ENCODE data around the gene LRIT2. TPM values are rescaled to one million over a fixed set of nuclear protein-coding genes. Genes with fewer than 3 reads are reported as not detected.

The LRIT2 gene, protein sequence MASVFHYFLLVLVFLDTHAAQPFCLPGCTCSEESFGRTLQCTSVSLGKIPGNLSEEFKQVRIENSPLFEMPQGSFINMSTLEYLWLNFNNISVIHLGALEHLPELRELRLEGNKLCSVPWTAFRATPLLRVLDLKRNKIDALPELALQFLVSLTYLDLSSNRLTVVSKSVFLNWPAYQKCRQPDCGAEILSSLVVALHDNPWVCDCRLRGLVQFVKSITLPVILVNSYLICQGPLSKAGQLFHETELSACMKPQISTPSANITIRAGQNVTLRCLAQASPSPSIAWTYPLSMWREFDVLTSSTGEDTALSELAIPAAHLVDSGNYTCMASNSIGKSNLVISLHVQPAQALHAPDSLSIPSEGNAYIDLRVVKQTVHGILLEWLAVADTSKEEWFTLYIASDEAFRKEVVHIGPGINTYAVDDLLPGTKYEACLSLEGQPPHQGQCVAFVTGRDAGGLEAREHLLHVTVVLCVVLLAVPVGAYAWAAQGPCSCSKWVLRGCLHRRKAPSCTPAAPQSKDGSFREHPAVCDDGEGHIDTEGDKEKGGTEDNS
- total RNA-seq, result not detected

DNA sequence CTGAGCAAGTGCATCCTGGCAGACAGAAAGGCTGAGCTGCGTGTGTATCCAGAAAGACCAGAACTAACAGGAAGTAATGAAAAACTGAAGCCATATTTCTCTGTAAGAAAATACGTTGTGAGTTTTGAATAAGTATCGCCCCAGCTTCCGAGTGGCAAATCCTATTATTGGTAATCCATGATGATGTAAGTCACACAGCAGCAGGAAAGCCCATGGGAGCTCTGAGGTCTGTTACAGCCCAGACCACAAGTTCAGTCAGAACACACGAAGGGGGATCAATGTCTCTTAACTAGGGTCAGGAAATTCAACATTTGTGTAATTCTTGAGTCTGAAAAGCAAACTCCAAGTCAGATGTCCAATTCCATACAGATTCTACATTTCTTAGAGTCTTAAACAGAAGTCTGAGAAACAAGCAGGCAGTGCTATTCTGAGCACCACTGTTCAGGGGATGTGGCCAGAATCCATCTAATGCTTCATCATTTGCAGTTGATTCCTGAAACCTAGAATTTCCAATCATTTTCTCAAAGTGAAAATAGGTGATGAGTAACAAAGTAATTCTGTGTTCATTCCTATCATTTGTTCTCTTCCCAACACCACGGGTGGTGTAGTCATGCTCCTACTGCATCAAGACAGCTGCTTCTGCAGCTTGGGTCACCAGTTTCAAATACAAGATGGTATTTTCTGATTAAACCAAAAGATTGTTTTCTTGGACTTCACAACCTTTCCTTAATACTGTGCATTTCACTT lies at the start of gene LRIT2:
Gene LRIT2 (minus strand): TSS at position 118 of the 747 bp plus-strand sequence. CDS start 24 bp downstream, at position 94.
- H3K27me3 Mint-ChIP-seq (ENCODE audit: low read depth), result peaks cover 31% of the 10 kb centered on the region
- H3K36me3 Mint-ChIP-seq (ENCODE audit: insufficient read depth), result no peaks in the 10 kb centered on the region
- no peak within 1 kb of the TSS for H3K4me3 Mint-ChIP-seq
- H3K9me3 Mint-ChIP-seq, result no peaks in the 10 kb centered on the region
- no peak for ATAC-seq
- no peak for DNase-seq
- H3K4me1 Mint-ChIP-seq (ENCODE audit: low read depth), result no peaks in the 10 kb centered on the region

DNA sequence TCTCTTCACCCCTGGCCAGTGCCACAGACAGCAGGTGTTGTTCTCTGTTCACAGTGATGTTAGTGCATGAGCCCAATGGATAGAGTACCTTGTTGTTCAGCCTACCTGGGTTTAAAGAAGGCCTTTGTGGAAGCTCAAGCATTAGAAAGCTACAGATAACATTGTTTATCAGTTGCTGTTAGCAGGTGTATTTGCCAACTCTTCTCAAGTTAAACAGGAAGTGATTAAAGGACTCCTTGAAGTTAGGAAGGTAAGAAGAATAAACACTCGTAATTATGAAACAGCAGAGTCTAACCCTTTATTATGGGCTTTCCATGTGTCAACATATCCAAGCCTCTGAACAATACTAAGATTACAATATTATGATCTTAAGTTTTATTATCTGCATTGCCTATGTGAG lies 45.4 kb upstream of the LRIT2 start:
- Mint-ChIP-seq H3K4me3 (no peak overlapping the region), H3K4me1 (ENCODE audit: low read depth) (peaks cover 13% of the 10 kb centered on the region), H3K36me3 (ENCODE audit: insufficient read depth) (no peaks in the 10 kb centered on the region), H3K27me3 (ENCODE audit: low read depth) (no peaks in the 10 kb centered on the region), H3K9me3 (no peaks in the 10 kb centered on the region)
- DNase-seq (no peak), ATAC-seq (no peak)

DNA sequence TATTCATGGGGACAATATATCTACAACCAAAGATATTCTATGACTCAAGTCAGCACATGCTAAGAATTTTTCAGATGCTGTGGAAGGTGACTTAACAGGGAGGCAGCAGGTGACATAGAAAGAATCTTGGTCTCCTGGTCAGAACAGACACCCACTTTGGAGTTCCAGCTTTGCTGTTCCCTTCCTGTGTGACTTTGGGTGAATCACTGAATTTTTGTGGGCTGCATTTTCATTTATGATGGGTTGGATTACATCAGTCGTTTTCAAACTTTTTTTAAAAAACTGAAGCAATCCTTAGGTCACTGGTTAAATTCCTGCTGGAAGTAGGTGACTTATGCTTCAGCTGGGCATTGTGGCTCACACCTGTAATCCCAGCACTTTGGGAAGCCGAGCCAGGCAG lies 44.4 kb upstream of the LRIT2 start:
- Mint-ChIP-seq H3K4me1 (ENCODE audit: low read depth) (peaks cover 13% of the 10 kb centered on the region), H3K9me3 (no peaks in the 10 kb centered on the region), H3K4me3 (no peak overlapping the region), H3K36me3 (ENCODE audit: insufficient read depth) (no peaks in the 10 kb centered on the region), H3K27me3 (ENCODE audit: low read depth) (no peaks in the 10 kb centered on the region)
- ATAC-seq (no peak), DNase-seq (no peak)

DNA sequence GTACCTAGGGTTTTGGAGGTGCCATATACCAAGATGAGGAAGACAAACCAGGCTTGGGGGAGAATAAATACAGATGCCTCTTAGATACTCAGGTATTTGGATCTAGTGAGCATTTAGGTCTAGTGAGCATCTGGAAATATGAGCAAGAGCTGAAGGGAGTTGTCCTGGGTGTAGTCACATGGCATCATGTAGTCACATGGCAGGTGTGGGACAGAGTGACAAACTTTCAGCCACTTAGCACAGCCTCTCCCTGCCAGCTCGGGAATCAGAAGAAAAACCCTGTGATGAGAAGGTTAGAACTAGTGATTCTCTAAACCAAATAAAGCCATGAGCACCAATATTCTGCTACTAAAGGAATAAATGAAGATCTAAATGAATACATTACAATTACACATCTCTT lies 43.8 kb upstream of the LRIT2 start:
- Mint-ChIP-seq H3K27me3 (ENCODE audit: low read depth) (peaks cover 2% of the 10 kb centered on the region), H3K9me3 (no peaks in the 10 kb centered on the region), H3K36me3 (ENCODE audit: insufficient read depth) (no peaks in the 10 kb centered on the region), H3K4me3 (no peak overlapping the region), H3K4me1 (ENCODE audit: low read depth) (peaks cover 15% of the 10 kb centered on the region)
- ATAC-seq (no peak), DNase-seq (no peak)

DNA sequence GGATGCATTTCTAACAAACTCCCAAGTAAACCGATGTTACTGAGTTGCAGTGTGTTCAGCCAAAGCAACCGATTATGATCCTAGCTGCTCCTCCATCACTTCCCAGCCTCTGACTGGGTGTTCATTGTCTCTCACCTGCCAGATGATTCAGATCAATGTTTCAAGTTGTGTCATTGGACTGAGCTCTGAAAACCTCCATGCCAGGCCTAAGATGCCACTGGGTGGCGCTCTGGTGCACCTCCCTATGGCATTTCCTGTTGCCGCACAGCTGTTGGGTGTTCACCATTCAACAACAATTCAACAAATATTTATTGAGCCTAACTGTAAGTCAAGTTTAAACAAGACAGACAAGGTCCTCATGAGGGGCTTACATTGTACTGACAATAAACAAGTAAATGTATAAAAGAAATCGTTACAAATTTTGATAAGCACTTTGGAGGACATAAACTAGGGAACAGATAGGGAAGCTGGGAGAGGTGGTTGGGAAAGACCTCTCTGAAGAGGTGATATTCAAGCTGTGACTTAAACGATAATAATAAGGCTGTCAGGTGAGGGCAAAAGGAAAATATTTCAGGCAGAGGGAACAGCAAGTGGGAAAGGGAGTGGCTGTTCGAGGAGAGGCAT lies 42.3 kb upstream of the LRIT2 start:
- Mint-ChIP-seq H3K4me1 (ENCODE audit: low read depth) (peaks cover 15% of the 10 kb centered on the region), H3K27me3 (ENCODE audit: low read depth) (peaks cover 2% of the 10 kb centered on the region), H3K36me3 (ENCODE audit: insufficient read depth) (no peaks in the 10 kb centered on the region), H3K4me3 (no peak overlapping the region), H3K9me3 (no peaks in the 10 kb centered on the region)
- ATAC-seq, result peak; percentile 88 to 90
- DNase-seq, result peak; percentile 53

DNA sequence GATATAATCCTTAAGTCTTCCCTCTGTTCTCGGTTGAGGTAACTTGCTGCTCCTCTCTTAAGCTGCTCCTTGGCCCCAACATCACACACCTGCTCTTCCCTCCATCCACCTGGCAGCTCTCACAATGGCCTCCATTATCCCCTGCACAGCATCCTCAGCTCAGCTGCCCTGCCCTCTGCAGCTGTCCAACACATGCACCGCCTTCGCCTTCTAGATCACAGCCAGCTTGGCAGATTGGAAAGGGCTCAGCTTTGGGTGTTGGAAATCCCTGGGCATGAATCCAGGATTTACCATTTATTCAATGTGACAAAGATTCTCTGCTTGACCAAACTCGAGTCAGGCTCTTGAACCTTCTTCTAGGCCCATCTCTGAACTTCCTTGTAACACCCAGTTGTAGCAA lies 40.1 kb upstream of the LRIT2 start:
- Mint-ChIP-seq H3K4me1 (ENCODE audit: low read depth) (peaks cover 12% of the 10 kb centered on the region), H3K36me3 (ENCODE audit: insufficient read depth) (no peaks in the 10 kb centered on the region), H3K27me3 (ENCODE audit: low read depth) (peaks cover 12% of the 10 kb centered on the region), H3K9me3 (no peaks in the 10 kb centered on the region), H3K4me3 (no peak overlapping the region)
- no peak for ATAC-seq
- no peak for DNase-seq

DNA sequence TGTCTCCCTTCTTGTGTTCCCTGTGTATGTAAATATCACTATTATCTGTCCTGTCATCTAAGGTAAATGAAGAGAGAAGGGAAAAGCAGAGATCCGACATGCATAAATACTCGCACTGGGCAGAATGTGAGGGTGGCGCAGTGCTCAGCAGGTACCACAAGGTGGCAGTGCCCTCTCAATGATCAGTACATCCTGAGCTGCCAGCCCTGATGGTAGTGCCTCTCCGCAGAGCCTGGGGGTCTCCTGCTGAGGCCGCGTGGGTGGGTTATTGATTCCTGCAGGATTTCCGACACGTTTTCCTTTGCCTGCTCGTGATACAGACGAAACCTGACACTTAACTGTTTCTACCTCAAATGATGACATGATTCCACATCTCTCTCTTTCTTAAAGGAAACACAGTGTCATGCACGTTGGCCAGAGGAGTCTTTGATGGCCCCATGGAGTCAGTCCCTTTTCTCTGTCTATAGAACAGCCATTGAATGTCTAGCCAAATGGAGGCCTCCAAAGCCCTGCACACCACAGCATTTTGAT lies 39.3 kb upstream of the LRIT2 start:
- ATAC-seq, result peak; percentile 85 to 89
- H3K4me3 Mint-ChIP-seq, result no peak overlapping the region
- H3K4me1 Mint-ChIP-seq (ENCODE audit: low read depth), result peaks cover 11% of the 10 kb centered on the region
- H3K36me3 Mint-ChIP-seq (ENCODE audit: insufficient read depth), result no peaks in the 10 kb centered on the region
- DNase-seq, result peak; percentile 68
- H3K9me3 Mint-ChIP-seq, result no peaks in the 10 kb centered on the region
- peaks cover 18% of the 10 kb centered on the region for H3K27me3 Mint-ChIP-seq (ENCODE audit: low read depth)

DNA sequence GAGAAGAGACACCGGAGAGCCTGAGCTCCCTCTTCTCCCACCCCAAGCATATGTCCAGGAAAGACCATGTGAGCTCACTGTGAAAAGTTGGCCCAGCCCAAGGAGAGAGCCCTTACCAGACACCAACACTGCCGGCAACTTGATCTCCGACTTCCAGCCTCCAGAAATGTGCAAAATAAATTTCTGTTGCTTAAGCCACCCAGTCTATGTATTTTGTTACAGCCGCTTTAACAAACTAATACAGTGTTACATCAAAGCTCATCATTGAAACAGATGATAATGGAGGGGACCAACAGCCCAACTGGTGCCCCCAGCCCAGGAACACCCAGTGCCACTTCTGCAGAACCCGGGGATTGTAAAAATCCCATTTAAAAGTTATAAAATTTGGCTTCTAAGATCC lies 38.4 kb upstream of the LRIT2 start:
- H3K36me3 Mint-ChIP-seq (ENCODE audit: insufficient read depth), result no peaks in the 10 kb centered on the region
- peaks cover 20% of the 10 kb centered on the region for H3K27me3 Mint-ChIP-seq (ENCODE audit: low read depth)
- DNase-seq, result no peak
- ATAC-seq, result no peak
- H3K9me3 Mint-ChIP-seq, result no peaks in the 10 kb centered on the region
- H3K4me3 Mint-ChIP-seq, result no peak overlapping the region
- peaks cover 11% of the 10 kb centered on the region for H3K4me1 Mint-ChIP-seq (ENCODE audit: low read depth)

DNA sequence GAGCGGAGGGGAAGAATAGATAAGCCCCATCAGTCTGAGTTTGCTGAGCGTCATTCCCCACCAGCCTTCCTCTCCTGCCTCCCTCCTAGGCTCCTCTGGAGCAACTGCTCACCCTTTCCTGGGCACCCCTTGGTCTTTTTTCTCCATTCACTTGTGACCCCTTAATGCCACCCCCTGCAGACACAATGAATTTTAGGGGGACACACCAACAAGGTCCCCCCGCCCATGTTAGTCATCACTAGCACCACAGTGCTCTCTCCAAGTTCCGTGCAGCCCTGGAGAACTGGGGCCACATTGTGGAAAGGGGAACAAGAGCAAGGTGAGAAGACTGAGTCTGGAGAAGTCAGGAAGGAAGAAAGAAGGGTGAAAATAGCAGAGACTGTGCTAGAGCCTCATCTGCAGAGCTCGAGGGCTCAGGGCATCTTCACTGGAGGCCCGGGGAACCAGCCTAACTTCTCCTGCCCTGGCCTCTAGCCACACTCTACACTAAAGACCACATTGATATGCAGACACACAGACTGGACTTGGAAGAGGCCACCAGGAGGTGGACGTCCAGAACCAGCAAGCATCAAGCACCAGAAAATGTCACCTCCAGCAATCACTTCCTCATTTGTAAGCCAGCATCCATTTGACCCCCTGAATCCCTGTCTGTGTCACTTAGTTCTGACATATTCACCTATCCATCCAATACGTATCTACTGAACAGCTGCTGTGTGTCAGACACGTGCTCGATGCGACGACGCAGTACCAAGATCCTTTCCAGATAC lies 37.0 kb upstream of the LRIT2 start:
- no peak overlapping the region for H3K4me3 Mint-ChIP-seq
- ATAC-seq (no peak), DNase-seq (no peak)
- peaks cover 28% of the 10 kb centered on the region for H3K27me3 Mint-ChIP-seq (ENCODE audit: low read depth)
- H3K9me3 Mint-ChIP-seq, result no peaks in the 10 kb centered on the region
- H3K36me3 Mint-ChIP-seq (ENCODE audit: insufficient read depth), result no peaks in the 10 kb centered on the region
- peaks cover 4% of the 10 kb centered on the region for H3K4me1 Mint-ChIP-seq (ENCODE audit: low read depth)

DNA sequence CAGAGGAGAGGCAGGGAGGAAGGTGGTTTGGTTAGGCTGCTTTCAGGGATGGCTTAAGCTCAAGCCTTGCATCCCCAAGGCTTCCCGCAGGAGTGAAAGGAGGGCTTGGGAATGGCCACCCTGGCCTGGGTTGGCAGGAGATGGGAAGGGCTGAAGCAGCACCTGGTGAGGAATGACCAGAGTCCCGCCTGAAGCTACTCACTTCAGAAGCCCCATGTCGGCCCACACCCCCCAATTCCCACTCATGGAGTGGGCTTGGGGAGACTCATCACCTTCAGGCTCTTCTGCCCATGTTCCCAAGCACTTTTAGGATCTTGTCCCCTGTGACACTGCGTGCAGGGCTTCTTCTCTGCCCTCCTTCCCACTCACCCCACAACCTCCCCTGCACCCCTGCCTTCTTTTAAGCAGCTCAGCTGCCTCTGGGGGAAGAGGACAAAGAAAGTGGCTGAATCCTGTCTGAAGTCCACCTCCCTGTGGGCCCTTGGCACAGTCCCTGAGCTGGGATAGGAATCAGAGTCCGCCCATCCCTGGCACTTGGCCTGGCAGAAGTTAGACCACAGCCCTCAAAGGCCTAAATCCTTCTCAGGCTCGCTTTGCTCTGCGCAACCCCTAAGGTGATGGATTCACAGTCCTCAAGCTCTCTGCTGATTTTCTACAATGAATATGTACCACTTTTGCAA lies 36.0 kb upstream of the LRIT2 start:
- H3K36me3 Mint-ChIP-seq (ENCODE audit: insufficient read depth), result no peaks in the 10 kb centered on the region
- H3K9me3 Mint-ChIP-seq, result no peaks in the 10 kb centered on the region
- peaks cover 28% of the 10 kb centered on the region for H3K27me3 Mint-ChIP-seq (ENCODE audit: low read depth)
- DNase-seq, result no peak
- no peak for ATAC-seq
- H3K4me3 Mint-ChIP-seq, result no peak overlapping the region
- H3K4me1 Mint-ChIP-seq (ENCODE audit: low read depth), result peaks cover 5% of the 10 kb centered on the region

DNA sequence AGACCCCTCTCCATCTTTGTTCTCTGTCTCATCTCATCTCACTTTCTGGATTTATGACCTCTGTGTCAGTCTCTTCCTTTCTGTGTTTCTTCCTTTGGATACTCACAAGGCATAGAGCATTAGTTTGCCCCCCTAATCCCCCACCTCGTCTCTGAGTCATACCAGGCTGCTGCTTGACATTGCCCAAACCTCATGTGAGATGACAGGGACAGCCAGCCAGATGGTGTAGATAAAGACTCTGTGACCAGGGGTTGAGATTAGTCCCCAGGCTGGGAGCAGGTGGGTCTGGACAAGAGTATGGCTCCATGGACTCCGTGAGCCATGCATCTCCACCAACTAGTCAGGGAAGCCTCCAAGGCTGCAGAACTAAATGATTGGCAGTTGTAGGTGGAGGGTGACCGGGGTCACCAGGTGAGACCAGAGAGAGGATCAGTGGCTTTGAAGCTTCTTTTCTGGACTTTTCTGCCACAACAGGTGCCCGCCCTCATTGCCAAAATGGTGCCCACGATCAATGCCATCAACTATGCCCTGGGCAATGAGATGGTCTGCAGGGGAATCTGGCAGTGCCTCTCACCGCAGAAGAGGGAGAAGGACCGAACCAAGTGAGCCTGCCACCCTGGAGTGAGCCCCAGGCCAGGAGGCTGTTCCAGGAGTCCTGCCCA lies 32.8 kb upstream of the LRIT2 start:
- no peak for ATAC-seq
- H3K27me3 Mint-ChIP-seq (ENCODE audit: low read depth), result peaks cover 25% of the 10 kb centered on the region
- H3K4me1 Mint-ChIP-seq (ENCODE audit: low read depth), result peaks cover 3% of the 10 kb centered on the region
- H3K9me3 Mint-ChIP-seq, result no peaks in the 10 kb centered on the region
- no peaks in the 10 kb centered on the region for H3K36me3 Mint-ChIP-seq (ENCODE audit: insufficient read depth)
- no peak for DNase-seq
- H3K4me3 Mint-ChIP-seq, result no peak overlapping the region

DNA sequence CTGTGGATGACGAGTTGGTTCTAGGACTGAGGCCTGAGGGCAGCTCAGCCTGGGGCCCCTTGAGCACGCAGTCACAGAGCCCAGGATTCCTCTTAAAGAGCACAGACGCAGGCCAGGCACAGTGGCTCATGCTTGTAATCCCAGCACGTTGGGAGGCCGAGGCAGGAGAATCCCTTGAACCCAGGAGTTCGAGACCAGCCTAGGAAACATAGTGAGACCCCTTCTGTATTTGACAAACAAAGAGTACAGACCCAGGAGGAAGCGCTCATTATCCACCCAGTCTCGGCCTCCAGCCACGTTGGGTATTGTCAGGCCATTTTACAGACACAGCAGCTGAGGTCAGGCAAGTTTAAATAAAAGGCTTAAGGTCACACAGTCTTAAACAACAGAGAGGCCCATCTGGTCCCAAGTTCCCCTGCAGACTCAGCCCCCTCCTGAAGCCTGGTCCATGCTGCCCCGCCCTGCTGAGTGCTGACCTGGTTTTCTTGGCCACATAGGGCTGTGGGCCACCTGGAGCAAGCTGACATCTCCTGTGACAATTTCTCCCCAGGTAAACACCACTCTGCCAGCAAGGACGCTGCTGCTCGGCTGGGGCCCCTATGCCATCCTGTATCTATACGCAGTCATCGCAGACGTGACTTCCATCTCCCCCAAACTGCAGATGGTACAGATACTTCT lies 32.1 kb upstream of the LRIT2 start:
- Mint-ChIP-seq H3K36me3 (ENCODE audit: insufficient read depth) (no peaks in the 10 kb centered on the region), H3K4me3 (no peak overlapping the region)

More for the DNA sequence above, 32.1 kb upstream of the LRIT2 start:
- Mint-ChIP-seq H3K9me3 (no peaks in the 10 kb centered on the region), H3K4me1 (ENCODE audit: low read depth) (peaks cover 3% of the 10 kb centered on the region), H3K27me3 (ENCODE audit: low read depth) (peaks cover 25% of the 10 kb centered on the region)
- ATAC-seq (no peak), DNase-seq (no peak)

Measured in activated T-cell treated with anti-CD3 and anti-CD28 coated beads, Interleukin-2, amount 50 U/mL, for 4 hours (primary cell).